Tibial artery (tissue), 4 donors: Measurements from ENCODE around the gene CTNNA2.

ENCODE experiments used
- DNase-seq, 2 donors: peaks; one replicate each; pipeline ENCODE4 v3.0.0-alpha.2; 2019
- H3K27ac ChIP-seq, 2 donors: fragments of 200-600 bp; sonication (generic) in 1 of 2; 1 replicate in 1 of 2; 2 replicates in 1 of 2; pipeline ENCODE4 v1.5.1; 2018 to 2019; ENCODE audit warnings: mild to moderate bottlenecking in 1 of 2
- H3K27me3 ChIP-seq, 2 donors: fragments of 200-600 bp; sonication (generic) in 1 of 2; one replicate each; pipeline versions ENCODE4 v1.5.1 to v1.6.0; 2016 to 2019
- H3K36me3 ChIP-seq, 3 donors: fragments of 200-600 bp; sonication (generic) in 2 of 3; one replicate each; pipeline ENCODE4 v1.5.1; 2016 to 2019; ENCODE audit warnings: mild to moderate bottlenecking in 2 of 3
- H3K4me1 ChIP-seq, 4 donors: fragments of 200-600 bp; sonication (generic) in 2 of 4; 1 replicate in 3 of 4; 2 replicates in 1 of 4; pipeline ENCODE4 v1.5.1; 2016 to 2019
- H3K4me3 ChIP-seq, 2 donors: fragments of 200-600 bp; sonication (generic) in 1 of 2; 1 replicate in 1 of 2; 2 replicates in 1 of 2; pipeline ENCODE4 v1.5.1; 2018 to 2019; ENCODE audit warnings: mild to moderate bottlenecking in 2 of 2
- H3K9me3 ChIP-seq, 3 donors: fragments of 200-600 bp; sonication (generic) in 1 of 3; one replicate each; pipeline ENCODE4 v1.5.1; 2016 to 2019
- CTCF ChIP-seq, 2 experiments: fragments of 200-600 bp in 1 of 2; fragments of 450-650 bp in 1 of 2; IDR thresholded peaks; one replicate each; pipeline ENCODE4 v1.5.1; 2017 to 2019; ENCODE audit warnings: antibody characterized with exemption in 2 of 2, mild to moderate bottlenecking in 1 of 2, moderate library complexity in 1 of 2
- intact Hi-C: fragments of 100-400 bp; cut with DNase I; formaldehyde crosslinking; loops from one replicate; pipeline ENCODE4 v1.15.0; 2023; ENCODE audit warnings: low total_unique reads

CTNNA2 gene

GRCh38 chr2:80164375-80164774 lies 651.5 kb downstream of the CTNNA2 start:
- Histone ChIP-seq H3K4me1 (no peaks in the 10 kb centered on the region), H3K27me3 (no peaks in the 10 kb centered on the region), H3K4me3 (no peak overlapping the region), H3K27ac (no peak overlapping the region), H3K9me3 (no peaks in the 10 kb centered on the region), H3K36me3 (no peaks in the 10 kb centered on the region)
- DNase-seq: no peak
- intact Hi-C loops: no loop called here
- no peak for TF ChIP-seq CTCF (IDR thresholded peaks at IDR 0.05)

GRCh38 chr2:80166483-80167171 lies 653.8 kb downstream of the CTNNA2 start:
- intact Hi-C loops: no loop called here
- no peaks in the 10 kb centered on the region for H3K9me3 ChIP-seq
- H3K4me1 ChIP-seq: no peaks in the 10 kb centered on the region
- no peaks in the 10 kb centered on the region for H3K27me3 ChIP-seq
- no peak overlapping the region for H3K4me3 ChIP-seq
- TF ChIP-seq CTCF (IDR thresholded peaks at IDR 0.05): no peak
- no peak for DNase-seq
- no peak overlapping the region for H3K27ac ChIP-seq
- H3K36me3 ChIP-seq: no peaks in the 10 kb centered on the region

GRCh38 chr2:80167284-80167808 lies 654.5 kb downstream of the CTNNA2 start:
- no peaks in the 10 kb centered on the region for H3K36me3 ChIP-seq
- no peak for DNase-seq
- intact Hi-C loops: no loop called here
- no peak for TF ChIP-seq CTCF (IDR thresholded peaks at IDR 0.05)
- H3K4me1 ChIP-seq: no peaks in the 10 kb centered on the region
- H3K4me3 ChIP-seq: no peak overlapping the region
- no peaks in the 10 kb centered on the region for H3K27me3 ChIP-seq
- H3K9me3 ChIP-seq: no peaks in the 10 kb centered on the region
- no peak overlapping the region for H3K27ac ChIP-seq

- Histone ChIP-seq H3K27ac (no peak overlapping the region), H3K27me3 (no peaks in the 10 kb centered on the region), H3K4me1 (no peaks in the 10 kb centered on the region), H3K9me3 (no peaks in the 10 kb centered on the region), H3K36me3 (no peaks in the 10 kb centered on the region), H3K4me3 (no peak overlapping the region)
- DNase-seq: no peak
- intact Hi-C loops: no loop called here
- no peak for TF ChIP-seq CTCF (IDR thresholded peaks at IDR 0.05)
Observed at GRCh38 chr2:80168037-80168436, 655.2 kb downstream of the CTNNA2 start.

GRCh38 chr2:80168801-80169200 lies 656.0 kb downstream of the CTNNA2 start:
- TF ChIP-seq CTCF (IDR thresholded peaks at IDR 0.05): no peak

More at GRCh38 chr2:80168801-80169200, 656.0 kb downstream of the CTNNA2 start:
- DNase-seq: no peak
- intact Hi-C loops: no loop called here
- no peaks in the 10 kb centered on the region for H3K36me3 ChIP-seq
- no peaks in the 10 kb centered on the region for H3K27me3 ChIP-seq
- H3K4me1 ChIP-seq: no peaks in the 10 kb centered on the region
- H3K4me3 ChIP-seq: no peak overlapping the region
- no peaks in the 10 kb centered on the region for H3K9me3 ChIP-seq
- no peak overlapping the region for H3K27ac ChIP-seq
